Left lung (tissue), 10 donors: ENCODE measurements around the gene PLEKHG3. TPM values are rescaled to one million over a fixed set of nuclear protein-coding genes. Genes with fewer than 3 reads are reported as not detected.

Source experiments
- ATAC-seq: fragments of 200-7000 bp; cut with Tn5 transposase; one replicate; pipeline ENCODE4 v1.9.1; 2020; ENCODE audit warnings: moderate library complexity
- DNase-seq, 4 donors: peaks; one replicate each; pipeline ENCODE4 v3.0.0-alpha.2; 2013 to 2020
- H3K27ac ChIP-seq, 2 donors: fragments of 200-600 bp; sonication (generic) in 1 of 2; one replicate each; pipeline versions ENCODE4 v1.5.0 to v1.8.0; 2020 to 2021
- H3K27me3 ChIP-seq, 2 donors: fragments of 200-600 bp; sonication (generic) in 1 of 2; one replicate each; pipeline versions ENCODE4 v1.5.0 to v1.8.0; 2020 to 2021
- H3K36me3 ChIP-seq, 2 donors: fragments of 200-600 bp; sonication (generic) in 1 of 2; one replicate each; pipeline versions ENCODE4 v1.5.0 to v1.8.0; 2020 to 2021
- H3K4me1 ChIP-seq, 2 donors: fragments of 200-600 bp; one replicate each; pipeline ENCODE4 v1.8.0; 2021
- H3K4me3 ChIP-seq, 2 donors: fragments of 200-600 bp; sonication (generic) in 1 of 2; one replicate each; pipeline versions ENCODE4 v1.5.0 to v1.8.0; 2020 to 2021; ENCODE audit warnings: mild to moderate bottlenecking in 1 of 2
- H3K9me3 ChIP-seq, 2 donors: fragments of 200-600 bp; sonication (generic) in 1 of 2; one replicate each; pipeline versions ENCODE4 v1.5.0 to v1.8.0; 2020 to 2021
- intact Hi-C, 2 donors: fragments of 100-400 bp; cut with DNase I; formaldehyde crosslinking; loops; one replicate each; pipeline versions ENCODE4 v1.11.2 to v1.14.2; 2022
- polyA plus RNA-seq, 6 donors: library from polyadenylated mRNA; unstranded; fragments of 120-200 nt; gene quantifications; one replicate each; pipeline ENCODE4 v1.2.1, GENCODE V29; 2013; ENCODE audit not compliant: insufficient read length in 6 of 6
- total RNA-seq, 2 donors: library from RNA; stranded (reverse); fragmentation: NEBNext Ultra II Directional; extraction: Animal tissue kit (Norgen Biotek cat#: 25700); gene quantifications; one replicate each; pipeline ENCODE4 v1.2.1, GENCODE V29; 2021
- TF ChIP-seq, protein P1 (sequence below), 2 donors: fragments of 200-600 bp; sonication (generic) in 1 of 2; IDR thresholded peaks; one replicate each; pipeline versions ENCODE4 v1.5.0 to v1.8.0; 2021; ENCODE audit warnings: antibody characterized with exemption in 2 of 2
- donor health status: DM: no; HTN: yes; CAD: no.
- donor health status: DM: no; HTN: no; CAD: no.

The PLEKHG3 gene
- total and polyA plus RNA-seq, 8 donors: 31.9 to 67.3 (median 56.0) TPM

DNA sequence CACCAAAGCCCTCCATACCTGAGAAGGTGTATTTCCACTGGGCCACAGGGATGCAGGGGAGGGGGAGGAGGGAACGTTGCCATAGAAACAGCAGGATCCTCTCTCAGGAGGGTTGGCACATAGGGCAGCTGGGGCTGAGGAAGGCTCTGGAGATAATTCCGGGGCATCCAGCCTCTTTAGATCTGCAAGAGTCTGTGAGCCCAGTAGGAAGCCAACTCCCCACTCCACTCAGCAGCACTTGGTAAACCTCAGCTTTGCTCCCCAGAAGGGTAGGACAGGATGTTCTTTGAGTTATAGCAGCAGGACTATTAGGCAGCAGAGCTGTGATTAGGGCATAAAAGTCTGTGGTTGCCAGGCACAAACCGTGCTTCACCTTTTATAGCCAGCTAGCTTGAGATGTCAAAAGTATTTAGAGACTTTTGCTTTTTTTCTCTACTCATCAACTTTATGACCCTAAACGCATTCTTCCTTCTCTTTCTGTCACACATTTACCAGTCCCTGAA is 7.8 kb upstream of the PLEKHG3 start:
- ATAC-seq: no peak
- Histone ChIP-seq H3K27me3 (peaks cover 0 to 27% of the 10 kb centered on the region in 2 donors), H3K36me3 (no peaks in the 10 kb centered on the region), H3K4me1 (peaks cover 12 to 42% of the 10 kb centered on the region in 2 donors), H3K4me3 (no peak overlapping the region), H3K27ac (no peak overlapping the region), H3K9me3 (no peaks in the 10 kb centered on the region)
- intact Hi-C loops: no loop called here
- DNase-seq: no peak
- TF ChIP-seq, protein P1, sequence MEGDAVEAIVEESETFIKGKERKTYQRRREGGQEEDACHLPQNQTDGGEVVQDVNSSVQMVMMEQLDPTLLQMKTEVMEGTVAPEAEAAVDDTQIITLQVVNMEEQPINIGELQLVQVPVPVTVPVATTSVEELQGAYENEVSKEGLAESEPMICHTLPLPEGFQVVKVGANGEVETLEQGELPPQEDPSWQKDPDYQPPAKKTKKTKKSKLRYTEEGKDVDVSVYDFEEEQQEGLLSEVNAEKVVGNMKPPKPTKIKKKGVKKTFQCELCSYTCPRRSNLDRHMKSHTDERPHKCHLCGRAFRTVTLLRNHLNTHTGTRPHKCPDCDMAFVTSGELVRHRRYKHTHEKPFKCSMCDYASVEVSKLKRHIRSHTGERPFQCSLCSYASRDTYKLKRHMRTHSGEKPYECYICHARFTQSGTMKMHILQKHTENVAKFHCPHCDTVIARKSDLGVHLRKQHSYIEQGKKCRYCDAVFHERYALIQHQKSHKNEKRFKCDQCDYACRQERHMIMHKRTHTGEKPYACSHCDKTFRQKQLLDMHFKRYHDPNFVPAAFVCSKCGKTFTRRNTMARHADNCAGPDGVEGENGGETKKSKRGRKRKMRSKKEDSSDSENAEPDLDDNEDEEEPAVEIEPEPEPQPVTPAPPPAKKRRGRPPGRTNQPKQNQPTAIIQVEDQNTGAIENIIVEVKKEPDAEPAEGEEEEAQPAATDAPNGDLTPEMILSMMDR (IDR thresholded peaks at IDR 0.05): no peak

DNA sequence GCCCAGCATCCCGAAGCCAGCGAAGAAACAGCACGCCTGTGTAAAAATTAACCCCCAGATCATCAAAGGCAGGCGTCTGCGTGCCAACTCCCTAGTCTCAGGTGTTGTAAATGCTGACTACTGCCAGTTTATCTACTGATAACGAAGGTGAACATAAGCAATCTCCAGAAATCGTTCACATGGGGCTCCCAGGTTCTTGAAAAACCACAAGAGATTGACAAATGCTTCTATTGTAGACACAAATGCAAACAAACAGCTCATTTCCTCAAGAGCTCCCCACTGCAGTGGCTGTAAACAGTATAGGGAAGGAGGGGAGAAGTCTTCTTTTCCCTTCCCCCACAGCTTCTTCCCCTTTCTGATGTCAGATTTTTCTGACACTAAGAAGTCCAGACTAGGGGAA is 5.3 kb upstream of the PLEKHG3 start:
- Histone ChIP-seq H3K27ac (peak overlapping the region in 1 of 2 donors; percentile 75), H3K27me3 (peaks cover 0 to 52% of the 10 kb centered on the region in 2 donors), H3K36me3 (no peaks in the 10 kb centered on the region), H3K4me3 (no peak overlapping the region), H3K9me3 (no peaks in the 10 kb centered on the region), H3K4me1 (peaks cover 18 to 44% of the 10 kb centered on the region in 2 donors)
- DNase-seq (peak in 1 of 4 donors; percentile 44), ATAC-seq (peak; percentile 71)
- TF ChIP-seq, protein P1 (IDR thresholded peaks at IDR 0.05): no peak
- intact Hi-C loops: no loop called here

DNA sequence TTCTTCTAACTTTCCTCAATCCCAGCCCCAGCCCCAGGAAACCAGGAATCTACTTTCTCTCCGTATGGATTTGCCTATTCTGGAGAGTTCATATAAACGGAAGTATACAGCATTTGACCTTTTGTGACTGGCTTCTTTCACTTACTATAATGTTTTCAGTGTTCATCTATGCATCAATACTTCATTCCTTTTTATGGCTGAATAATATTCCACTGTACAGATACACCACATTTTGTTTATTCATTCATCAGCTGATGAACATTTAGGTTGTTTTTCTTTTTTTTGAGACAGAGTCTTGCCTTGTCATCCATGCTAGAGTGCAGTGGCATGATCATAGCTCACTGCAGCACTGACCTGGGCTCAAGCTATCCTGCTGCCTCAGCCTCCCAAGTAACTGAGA is 3.9 kb upstream of the PLEKHG3 start:
- no peak for ATAC-seq
- TF ChIP-seq, protein P1 (IDR thresholded peaks at IDR 0.05): no peak
- H3K27ac ChIP-seq: no peak overlapping the region

DNA sequence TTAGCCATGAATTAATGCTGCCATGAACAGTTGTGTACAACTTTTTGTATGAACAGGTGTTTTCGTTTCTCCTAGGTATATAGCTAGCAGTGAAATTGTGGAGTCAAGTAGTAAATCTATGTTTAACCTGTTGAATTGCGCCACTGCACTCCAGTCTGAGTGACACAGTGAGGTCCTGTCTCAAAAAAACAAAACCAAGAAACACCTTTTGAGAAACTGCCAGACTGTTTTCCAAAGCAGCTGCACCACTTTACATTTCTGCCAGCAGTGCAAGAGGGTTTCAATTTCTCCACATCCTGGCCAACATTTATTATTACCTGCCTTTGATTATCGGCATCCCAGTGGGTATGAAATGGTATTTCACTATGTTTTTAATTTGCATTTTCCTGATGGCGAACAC is 3.3 kb upstream of the PLEKHG3 start:
- H3K4me3 ChIP-seq: no peak overlapping the region
- H3K36me3 ChIP-seq: no peaks in the 10 kb centered on the region
- TF ChIP-seq, protein P1 (IDR thresholded peaks at IDR 0.05): no peak
- peaks cover 0 to 69% of the 10 kb centered on the region in 2 donors for H3K27me3 ChIP-seq
- no peak for DNase-seq
- H3K9me3 ChIP-seq: no peaks in the 10 kb centered on the region
- intact Hi-C loops: no loop called here
- no peak overlapping the region for H3K27ac ChIP-seq
- H3K4me1 ChIP-seq: peaks cover 18 to 57% of the 10 kb centered on the region in 2 donors
- no peak for ATAC-seq

More for the DNA sequence above, 3.9 kb upstream of the PLEKHG3 start:
- no peak for DNase-seq
- Histone ChIP-seq H3K9me3 (no peaks in the 10 kb centered on the region), H3K4me1 (peaks cover 18 to 51% of the 10 kb centered on the region in 2 donors), H3K36me3 (no peaks in the 10 kb centered on the region), H3K4me3 (no peak overlapping the region), H3K27me3 (peaks cover 0 to 65% of the 10 kb centered on the region in 2 donors)
- intact Hi-C loops: no loop called here

DNA sequence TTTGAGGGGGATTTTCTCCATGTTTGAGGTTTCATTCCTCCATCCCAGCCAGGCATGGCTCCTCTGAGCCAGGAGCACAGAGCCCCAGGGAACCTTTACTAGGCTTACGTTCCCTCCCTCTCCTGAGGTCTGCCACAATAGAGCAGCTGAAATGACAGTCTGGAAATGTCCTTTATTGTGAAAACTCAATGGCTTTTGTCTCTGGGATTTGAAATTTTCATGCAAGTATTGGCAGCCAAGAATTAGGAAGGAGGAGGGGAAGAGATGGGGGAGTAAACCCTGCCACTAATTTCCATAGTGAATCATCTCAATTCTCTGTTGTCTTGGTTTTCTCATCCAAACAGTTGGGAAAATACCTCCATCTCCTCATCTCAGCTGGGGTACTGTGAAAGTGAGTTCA is 2.6 kb upstream of the PLEKHG3 start:
- peaks cover 22 to 65% of the 10 kb centered on the region in 2 donors for H3K4me1 ChIP-seq
- DNase-seq (no peak), ATAC-seq (no peak)
- H3K9me3 ChIP-seq: no peaks in the 10 kb centered on the region
- TF ChIP-seq, protein P1 (IDR thresholded peaks at IDR 0.05): no peak
- no peaks in the 10 kb centered on the region for H3K36me3 ChIP-seq
- peaks cover 0 to 61% of the 10 kb centered on the region in 2 donors for H3K27me3 ChIP-seq
- H3K27ac ChIP-seq: no peak overlapping the region
- intact Hi-C loops: no loop called here
- no peak overlapping the region for H3K4me3 ChIP-seq
